HepG2 (cell line): ENCODE measurements around the gene SURF2. TPM values are rescaled to one million over a fixed set of nuclear protein-coding genes. Genes with fewer than 3 reads are reported as not detected.
A peak's percentile ranks its signal among the peaks of the same experiment; 100 is the strongest.

Experiments
- CC2D1A ChIP-seq: sonication (generic); formaldehyde crosslinking; IDR thresholded peaks from 2 replicates; pipeline ENCODE4 v1.8.1; 2023; ENCODE audit warnings: mild to moderate bottlenecking, missing genetic modification reagents
- CHD4 ChIP-seq: fragments of 200-600 bp; sonication (generic); IDR thresholded peaks from 2 replicates; pipeline ENCODE4 v1.7.0; 2017; ENCODE audit warnings: mild to moderate bottlenecking, low read length, borderline replicate concordance
- GFI1 ChIP-seq: sonication (generic); formaldehyde crosslinking; IDR thresholded peaks from 2 replicates; pipeline ENCODE4 v1.5.0; 2020; ENCODE audit warnings: missing genetic modification reagents, mild to moderate bottlenecking, borderline replicate concordance
- HOXA3 ChIP-seq: sonication (generic); formaldehyde crosslinking; IDR thresholded peaks from 2 replicates; pipeline ENCODE4 v1.5.0; 2020; ENCODE audit warnings: missing genetic modification reagents
- MATR3 ChIP-seq: sonication (generic); formaldehyde crosslinking; IDR thresholded peaks from 2 replicates; pipeline ENCODE4 v1.4.0; 2020; ENCODE audit warnings: missing genetic modification reagents
- MAZ ChIP-seq, 2 experiments: sonication (generic) in 1 of 2; formaldehyde crosslinking in 1 of 2; IDR thresholded peaks; 2 replicates each; pipeline versions ENCODE4 v1.5.0 to v1.6.1; 2012 to 2020; ENCODE audit warnings: low read depth in 2 of 2, mild to moderate bottlenecking in 2 of 2, borderline replicate concordance in 1 of 2, improper control_type of control experiment in 1 of 2, low read length in 1 of 2, missing genetic modification reagents in 1 of 2, moderate library complexity in 1 of 2
- NCOA1 ChIP-seq: sonication (generic); formaldehyde crosslinking; IDR thresholded peaks from 2 replicates; pipeline ENCODE4 v1.9.0; 2021; ENCODE audit warnings: missing genetic modification reagents
- NR2C2 ChIP-seq: sonication (generic); formaldehyde crosslinking; IDR thresholded peaks from 2 replicates; pipeline ENCODE4 v1.4.0; 2020; ENCODE audit warnings: missing genetic modification reagents, mild to moderate bottlenecking, moderate library complexity, borderline replicate concordance
- RXRA ChIP-seq: sonication (generic); formaldehyde crosslinking; IDR thresholded peaks from 2 replicates; pipeline ENCODE4 v1.5.1; 2020; ENCODE audit warnings: missing genetic modification reagents
- SALL1 ChIP-seq: sonication (generic); formaldehyde crosslinking; IDR thresholded peaks from 2 replicates; pipeline ENCODE4 v1.8.0; 2022; ENCODE audit warnings: mild to moderate bottlenecking, missing genetic modification reagents
- TGIF2 ChIP-seq: IDR thresholded peaks from 2 replicates; pipeline ENCODE4 v1.6.1; 2016; ENCODE audit warnings: control low read depth, missing compliant biosample characterization
- ZBTB38 ChIP-seq: sonication (generic); formaldehyde crosslinking; IDR thresholded peaks from 2 replicates; pipeline ENCODE4 v1.5.1; 2020; ENCODE audit warnings: mild to moderate bottlenecking, missing genetic modification reagents
- ZEB1 ChIP-seq: IDR thresholded peaks from 2 replicates; pipeline ENCODE4 v1.6.1; 2012; ENCODE audit warnings: mild to moderate bottlenecking, low read depth, inconsistent platforms; ENCODE audit not compliant: insufficient replicate concordance
- ZFAT ChIP-seq: sonication (generic); formaldehyde crosslinking; conservative IDR thresholded peaks from 2 replicates; pipeline ENCODE4 v1.8.1; 2023; ENCODE audit warnings: missing genetic modification reagents, inconsistent platforms
- ZNF329 ChIP-seq: sonication (generic); formaldehyde crosslinking; IDR thresholded peaks from 2 replicates; pipeline ENCODE4 v1.9.0; 2021; ENCODE audit warnings: low read depth, mild to moderate bottlenecking, missing genetic modification reagents
- ZNF501 ChIP-seq: sonication (generic); formaldehyde crosslinking; IDR thresholded peaks from 2 replicates; pipeline ENCODE4 v1.5.1; 2020; ENCODE audit warnings: mild to moderate bottlenecking, moderate library complexity, missing genetic modification reagents
- ZNF629 ChIP-seq: sonication (generic); formaldehyde crosslinking; conservative IDR thresholded peaks from 2 replicates; pipeline ENCODE4 v1.5.0; 2020; ENCODE audit warnings: missing genetic modification reagents
- ZNF766 ChIP-seq: sonication (generic); formaldehyde crosslinking; IDR thresholded peaks from 2 replicates; pipeline ENCODE4 v1.5.0; 2020; ENCODE audit warnings: missing genetic modification reagents, borderline replicate concordance
- polyA plus RNA-seq, 8 experiments: library from polyadenylated mRNA; depleted of rRNA in 3 of 8; stranded (reverse) in 7 of 8; unstranded in 1 of 8; fragments of >200 nt; fragmentation: Illumina TruSeq in 4 of 8; extraction: Trizol in 4 of 8; gene quantifications; 2 replicates each; pipeline versions ENCODE4 v1.2.1 to v1.2.3, GENCODE V29; 2011 to 2016; ENCODE audit warnings: low read depth in 4 of 8, missing spikeins in 1 of 8, mixed read lengths in 1 of 8; ENCODE audit not compliant: insufficient read depth in 1 of 8
- total RNA-seq, 5 experiments: library from RNA; depleted of rRNA; stranded (reverse); fragments of >200 nt; fragmentation: Illumina TruSeq; extraction: Trizol; gene quantifications; 2 replicates each; pipeline ENCODE4 v1.2.3, GENCODE V29; 2016; ENCODE audit warnings: low read depth in 1 of 5
- TF ChIP-seq, protein P1 (sequence below): sonication (generic); formaldehyde crosslinking; IDR thresholded peaks from 2 replicates; pipeline ENCODE4; 2020; ENCODE audit warnings: missing genetic modification reagents, mild to moderate bottlenecking, borderline replicate concordance
- TF ChIP-seq, protein P2 (sequence below): sonication (generic); formaldehyde crosslinking; IDR thresholded peaks from 2 replicates; pipeline ENCODE4 v1.9.0; 2021; ENCODE audit warnings: missing genetic modification reagents, borderline replicate concordance
- TF ChIP-seq, protein P3 (sequence below): sonication (generic); formaldehyde crosslinking; IDR thresholded peaks from 2 replicates; pipeline ENCODE4 v1.5.0; 2020; ENCODE audit warnings: missing genetic modification reagents, mild to moderate bottlenecking, borderline replicate concordance
- TF ChIP-seq, protein P4 (sequence below): sonication (generic); formaldehyde crosslinking; IDR thresholded peaks from 2 replicates; pipeline ENCODE4 v1.5.0; 2020; ENCODE audit warnings: missing genetic modification reagents

The SURF2 gene
- total and polyA plus RNA-seq, 2 of the 13 experiments (the other 11 are each of a cell fraction or from before 2014, with no cell fraction given) = 6.3 to 13.6 TPM

DNA sequence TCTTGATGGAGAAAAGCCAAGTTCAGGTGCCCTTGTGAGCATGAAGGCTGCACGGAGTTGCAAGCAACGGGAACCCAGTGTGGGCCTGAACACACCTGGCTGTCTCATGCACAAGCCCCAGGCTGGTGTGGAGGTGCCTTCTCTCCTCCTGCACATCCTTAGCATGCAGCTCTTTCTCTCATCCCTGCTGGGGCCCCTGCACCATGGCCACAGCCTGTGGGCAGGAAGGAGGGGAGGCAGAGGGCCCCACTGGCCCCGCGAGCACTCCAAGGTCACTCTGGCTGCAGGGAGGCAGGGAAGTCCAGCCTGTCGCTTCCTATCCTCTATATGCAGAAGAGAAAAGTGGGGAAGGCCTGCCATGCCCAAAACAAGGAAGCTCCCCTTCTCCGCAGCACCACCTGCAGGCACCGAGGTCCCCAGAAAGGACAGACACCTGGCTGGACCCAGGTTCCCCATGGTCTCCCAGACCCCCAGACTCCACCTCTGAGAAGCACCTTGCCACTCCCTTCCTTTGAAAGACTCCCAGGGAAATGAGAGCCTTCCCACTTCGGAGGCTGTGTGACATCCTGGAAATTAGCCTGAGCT is 38.4 kb downstream of the SURF2 start (continued):
- TF ChIP-seq, protein P1, sequence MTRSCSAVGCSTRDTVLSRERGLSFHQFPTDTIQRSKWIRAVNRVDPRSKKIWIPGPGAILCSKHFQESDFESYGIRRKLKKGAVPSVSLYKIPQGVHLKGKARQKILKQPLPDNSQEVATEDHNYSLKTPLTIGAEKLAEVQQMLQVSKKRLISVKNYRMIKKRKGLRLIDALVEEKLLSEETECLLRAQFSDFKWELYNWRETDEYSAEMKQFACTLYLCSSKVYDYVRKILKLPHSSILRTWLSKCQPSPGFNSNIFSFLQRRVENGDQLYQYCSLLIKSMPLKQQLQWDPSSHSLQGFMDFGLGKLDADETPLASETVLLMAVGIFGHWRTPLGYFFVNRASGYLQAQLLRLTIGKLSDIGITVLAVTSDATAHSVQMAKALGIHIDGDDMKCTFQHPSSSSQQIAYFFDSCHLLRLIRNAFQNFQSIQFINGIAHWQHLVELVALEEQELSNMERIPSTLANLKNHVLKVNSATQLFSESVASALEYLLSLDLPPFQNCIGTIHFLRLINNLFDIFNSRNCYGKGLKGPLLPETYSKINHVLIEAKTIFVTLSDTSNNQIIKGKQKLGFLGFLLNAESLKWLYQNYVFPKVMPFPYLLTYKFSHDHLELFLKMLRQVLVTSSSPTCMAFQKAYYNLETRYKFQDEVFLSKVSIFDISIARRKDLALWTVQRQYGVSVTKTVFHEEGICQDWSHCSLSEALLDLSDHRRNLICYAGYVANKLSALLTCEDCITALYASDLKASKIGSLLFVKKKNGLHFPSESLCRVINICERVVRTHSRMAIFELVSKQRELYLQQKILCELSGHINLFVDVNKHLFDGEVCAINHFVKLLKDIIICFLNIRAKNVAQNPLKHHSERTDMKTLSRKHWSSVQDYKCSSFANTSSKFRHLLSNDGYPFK = no peak
- TF ChIP-seq MAZ (IDR thresholded peaks at IDR 0.05; ENCODE audit: borderline replicate concordance, low read depth, low read length) (no peak), MAZ (CRISPR knock-in tag; IDR thresholded peaks at IDR 0.05; ENCODE audit: low read depth) (peak; percentile 39; the same call in 1 of the 2 replicates), ZNF501 (CRISPR knock-in tag) (0 out of 2 replicates have a peak, but pooled peaks have one; percentile 26), ZEB1 (no peak), NR2C2 (CRISPR knock-in tag) (no peak), NCOA1 (0 out of 2 replicates have a peak, but pooled peaks have one; percentile 35), GFI1 (CRISPR knock-in tag) (no peak), CHD4 (no peak), HOXA3 (CRISPR knock-in tag) (peak; percentile 41; the same call in 1 of the 2 replicates), ZBTB38 (CRISPR knock-in tag) (no peak), ZFAT (CRISPR knock-in tag) (no peak), MATR3 (CRISPR knock-in tag) (no peak), ZNF629 (no peak), SALL1 (CRISPR knock-in tag) (0 out of 2 replicates have a peak, but pooled peaks have one; percentile 43), ZNF766 (CRISPR knock-in tag) (no peak), RXRA (CRISPR knock-in tag) (0 out of 2 replicates have a peak, but pooled peaks have one; percentile 46), CC2D1A (no peak), TGIF2 (no peak), ZNF329 (CRISPR knock-in tag) (no peak)
- TF ChIP-seq, protein P2, sequence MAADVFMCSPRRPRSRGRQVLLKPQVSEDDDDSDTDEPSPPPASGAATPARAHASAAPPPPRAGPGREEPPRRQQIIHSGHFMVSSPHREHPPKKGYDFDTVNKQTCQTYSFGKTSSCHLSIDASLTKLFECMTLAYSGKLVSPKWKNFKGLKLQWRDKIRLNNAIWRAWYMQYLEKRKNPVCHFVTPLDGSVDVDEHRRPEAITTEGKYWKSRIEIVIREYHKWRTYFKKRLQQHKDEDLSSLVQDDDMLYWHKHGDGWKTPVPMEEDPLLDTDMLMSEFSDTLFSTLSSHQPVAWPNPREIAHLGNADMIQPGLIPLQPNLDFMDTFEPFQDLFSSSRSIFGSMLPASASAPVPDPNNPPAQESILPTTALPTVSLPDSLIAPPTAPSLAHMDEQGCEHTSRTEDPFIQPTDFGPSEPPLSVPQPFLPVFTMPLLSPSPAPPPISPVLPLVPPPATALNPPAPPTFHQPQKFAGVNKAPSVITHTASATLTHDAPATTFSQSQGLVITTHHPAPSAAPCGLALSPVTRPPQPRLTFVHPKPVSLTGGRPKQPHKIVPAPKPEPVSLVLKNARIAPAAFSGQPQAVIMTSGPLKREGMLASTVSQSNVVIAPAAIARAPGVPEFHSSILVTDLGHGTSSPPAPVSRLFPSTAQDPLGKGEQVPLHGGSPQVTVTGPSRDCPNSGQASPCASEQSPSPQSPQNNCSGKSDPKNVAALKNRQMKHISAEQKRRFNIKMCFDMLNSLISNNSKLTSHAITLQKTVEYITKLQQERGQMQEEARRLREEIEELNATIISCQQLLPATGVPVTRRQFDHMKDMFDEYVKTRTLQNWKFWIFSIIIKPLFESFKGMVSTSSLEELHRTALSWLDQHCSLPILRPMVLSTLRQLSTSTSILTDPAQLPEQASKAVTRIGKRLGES (CRISPR knock-in tag) = no peak
- TF ChIP-seq, protein P3, sequence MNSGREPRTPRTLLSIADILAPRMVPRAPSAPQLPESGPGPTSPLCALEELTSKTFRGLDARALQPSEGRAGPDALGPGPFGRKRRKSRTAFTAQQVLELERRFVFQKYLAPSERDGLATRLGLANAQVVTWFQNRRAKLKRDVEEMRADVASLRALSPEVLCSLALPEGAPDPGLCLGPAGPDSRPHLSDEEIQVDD (CRISPR knock-in tag) = no peak
- TF ChIP-seq, protein P4, sequence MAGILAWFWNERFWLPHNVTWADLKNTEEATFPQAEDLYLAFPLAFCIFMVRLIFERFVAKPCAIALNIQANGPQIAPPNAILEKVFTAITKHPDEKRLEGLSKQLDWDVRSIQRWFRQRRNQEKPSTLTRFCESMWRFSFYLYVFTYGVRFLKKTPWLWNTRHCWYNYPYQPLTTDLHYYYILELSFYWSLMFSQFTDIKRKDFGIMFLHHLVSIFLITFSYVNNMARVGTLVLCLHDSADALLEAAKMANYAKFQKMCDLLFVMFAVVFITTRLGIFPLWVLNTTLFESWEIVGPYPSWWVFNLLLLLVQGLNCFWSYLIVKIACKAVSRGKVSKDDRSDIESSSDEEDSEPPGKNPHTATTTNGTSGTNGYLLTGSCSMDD (CRISPR knock-in tag) = no peak
